HepG2 (cell line): Measurements from ENCODE around the gene NPBWR2.

Experiments used
- ZNF263 ChIP-seq: sonication (generic); formaldehyde crosslinking; IDR thresholded peaks from 2 replicates; pipeline ENCODE4 v1.4.0; 2020; ENCODE audit warnings: missing genetic modification reagents
- TF ChIP-seq, protein P1 (sequence below), 2 experiments: sonication (generic) in 1 of 2; formaldehyde crosslinking in 1 of 2; IDR thresholded peaks; 2 replicates each; pipeline versions ENCODE4 v1.5.1 to v1.6.1; 2011 to 2020; ENCODE audit warnings: borderline replicate concordance in 1 of 2, low read depth in 1 of 2, low read length in 1 of 2, mild to moderate bottlenecking in 1 of 2, missing genetic modification reagents in 1 of 2, moderate library complexity in 1 of 2
- TF ChIP-seq, protein P2 (sequence below): sonication (generic); formaldehyde crosslinking; IDR thresholded peaks from 2 replicates; pipeline ENCODE4 v1.5.0; 2020; ENCODE audit warnings: mild to moderate bottlenecking, missing genetic modification reagents, moderate library complexity

DNA sequence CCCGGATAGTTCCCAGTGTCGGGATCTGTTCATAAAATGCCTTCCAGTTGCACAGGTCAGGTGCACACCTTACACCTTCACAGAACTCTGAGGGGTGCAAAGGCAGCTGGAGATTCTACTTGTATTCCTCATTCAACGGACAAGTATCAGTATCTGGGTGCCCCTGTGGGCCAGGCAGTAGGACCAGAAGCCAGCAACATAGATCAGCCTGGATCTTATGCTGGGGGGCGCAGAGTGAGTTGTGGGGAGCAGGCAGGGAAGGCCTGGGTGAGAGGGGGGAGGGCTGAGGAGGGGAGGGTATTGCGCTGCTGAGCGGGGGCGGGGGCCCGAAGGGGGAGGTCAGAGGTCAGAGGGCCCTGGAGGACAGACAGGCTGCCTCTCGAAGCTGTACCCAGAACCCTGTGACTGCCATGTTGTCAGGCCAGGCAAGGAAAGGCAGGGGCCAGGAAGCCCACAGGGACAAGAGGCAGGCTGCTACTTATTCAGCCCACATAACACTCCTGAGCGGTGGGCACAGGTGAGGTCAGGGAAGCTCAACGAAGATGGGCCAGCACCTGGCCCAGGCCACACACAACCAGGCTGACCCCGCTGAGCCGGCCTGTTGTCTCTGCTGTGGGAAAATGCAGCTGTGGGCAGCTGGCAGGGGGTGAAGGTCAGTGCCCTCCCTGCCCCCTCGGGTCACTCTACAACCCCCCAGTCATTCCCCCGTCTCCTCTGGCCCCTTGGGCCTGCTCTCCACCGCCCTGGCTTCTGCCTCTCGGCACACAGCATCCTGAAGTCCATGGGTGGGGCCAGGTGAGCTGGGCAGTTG is 26.3 kb downstream of the NPBWR2 start:
- TF ChIP-seq, protein P1, sequence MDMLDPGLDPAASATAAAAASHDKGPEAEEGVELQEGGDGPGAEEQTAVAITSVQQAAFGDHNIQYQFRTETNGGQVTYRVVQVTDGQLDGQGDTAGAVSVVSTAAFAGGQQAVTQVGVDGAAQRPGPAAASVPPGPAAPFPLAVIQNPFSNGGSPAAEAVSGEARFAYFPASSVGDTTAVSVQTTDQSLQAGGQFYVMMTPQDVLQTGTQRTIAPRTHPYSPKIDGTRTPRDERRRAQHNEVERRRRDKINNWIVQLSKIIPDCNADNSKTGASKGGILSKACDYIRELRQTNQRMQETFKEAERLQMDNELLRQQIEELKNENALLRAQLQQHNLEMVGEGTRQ (IDR thresholded peaks at IDR 0.05; ENCODE audit: low read depth, low read length), result no peak
- TF ChIP-seq, protein P1 (CRISPR knock-in tag; IDR thresholded peaks at IDR 0.05; ENCODE audit: borderline replicate concordance), result no peak
- TF ChIP-seq ZNF263 (CRISPR knock-in tag), result no peak
- TF ChIP-seq, protein P2, sequence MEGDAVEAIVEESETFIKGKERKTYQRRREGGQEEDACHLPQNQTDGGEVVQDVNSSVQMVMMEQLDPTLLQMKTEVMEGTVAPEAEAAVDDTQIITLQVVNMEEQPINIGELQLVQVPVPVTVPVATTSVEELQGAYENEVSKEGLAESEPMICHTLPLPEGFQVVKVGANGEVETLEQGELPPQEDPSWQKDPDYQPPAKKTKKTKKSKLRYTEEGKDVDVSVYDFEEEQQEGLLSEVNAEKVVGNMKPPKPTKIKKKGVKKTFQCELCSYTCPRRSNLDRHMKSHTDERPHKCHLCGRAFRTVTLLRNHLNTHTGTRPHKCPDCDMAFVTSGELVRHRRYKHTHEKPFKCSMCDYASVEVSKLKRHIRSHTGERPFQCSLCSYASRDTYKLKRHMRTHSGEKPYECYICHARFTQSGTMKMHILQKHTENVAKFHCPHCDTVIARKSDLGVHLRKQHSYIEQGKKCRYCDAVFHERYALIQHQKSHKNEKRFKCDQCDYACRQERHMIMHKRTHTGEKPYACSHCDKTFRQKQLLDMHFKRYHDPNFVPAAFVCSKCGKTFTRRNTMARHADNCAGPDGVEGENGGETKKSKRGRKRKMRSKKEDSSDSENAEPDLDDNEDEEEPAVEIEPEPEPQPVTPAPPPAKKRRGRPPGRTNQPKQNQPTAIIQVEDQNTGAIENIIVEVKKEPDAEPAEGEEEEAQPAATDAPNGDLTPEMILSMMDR (CRISPR knock-in tag), result no peak
